ENCODE measurements around the gene MINDY1.

The MINDY1 gene

DNA sequence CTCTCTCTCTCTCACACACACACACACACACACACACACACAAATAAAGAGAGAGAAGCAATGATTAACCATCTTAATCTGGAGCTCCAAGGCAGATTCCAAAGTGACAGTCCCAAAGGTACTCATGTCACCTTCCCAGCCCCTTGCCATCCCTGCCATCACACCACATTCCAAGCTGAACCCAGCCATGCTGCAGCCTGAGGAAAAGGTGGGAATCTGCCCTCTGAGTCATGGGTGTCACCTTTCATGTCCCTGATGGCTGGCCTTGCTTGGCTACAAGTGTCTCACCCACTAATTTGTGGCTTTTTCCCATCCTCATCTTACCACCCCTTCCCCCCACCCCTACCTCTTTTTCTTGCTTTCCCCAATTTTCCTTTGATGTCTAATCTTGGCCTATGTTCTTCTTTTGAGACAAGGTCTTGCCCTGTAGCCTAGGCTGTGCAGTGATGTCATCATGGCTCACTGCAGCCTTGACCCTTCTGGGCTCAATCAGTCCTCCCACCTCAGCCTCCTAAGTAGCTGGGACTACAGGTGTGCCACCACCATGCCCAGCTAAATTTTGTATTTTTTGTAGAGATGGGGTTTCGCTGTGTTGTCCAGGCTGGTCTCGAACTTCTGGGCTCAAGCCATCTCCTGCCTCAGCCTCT, 21.4 kb downstream of the MINDY1 start:
- DNase-seq, result no peak

DNA sequence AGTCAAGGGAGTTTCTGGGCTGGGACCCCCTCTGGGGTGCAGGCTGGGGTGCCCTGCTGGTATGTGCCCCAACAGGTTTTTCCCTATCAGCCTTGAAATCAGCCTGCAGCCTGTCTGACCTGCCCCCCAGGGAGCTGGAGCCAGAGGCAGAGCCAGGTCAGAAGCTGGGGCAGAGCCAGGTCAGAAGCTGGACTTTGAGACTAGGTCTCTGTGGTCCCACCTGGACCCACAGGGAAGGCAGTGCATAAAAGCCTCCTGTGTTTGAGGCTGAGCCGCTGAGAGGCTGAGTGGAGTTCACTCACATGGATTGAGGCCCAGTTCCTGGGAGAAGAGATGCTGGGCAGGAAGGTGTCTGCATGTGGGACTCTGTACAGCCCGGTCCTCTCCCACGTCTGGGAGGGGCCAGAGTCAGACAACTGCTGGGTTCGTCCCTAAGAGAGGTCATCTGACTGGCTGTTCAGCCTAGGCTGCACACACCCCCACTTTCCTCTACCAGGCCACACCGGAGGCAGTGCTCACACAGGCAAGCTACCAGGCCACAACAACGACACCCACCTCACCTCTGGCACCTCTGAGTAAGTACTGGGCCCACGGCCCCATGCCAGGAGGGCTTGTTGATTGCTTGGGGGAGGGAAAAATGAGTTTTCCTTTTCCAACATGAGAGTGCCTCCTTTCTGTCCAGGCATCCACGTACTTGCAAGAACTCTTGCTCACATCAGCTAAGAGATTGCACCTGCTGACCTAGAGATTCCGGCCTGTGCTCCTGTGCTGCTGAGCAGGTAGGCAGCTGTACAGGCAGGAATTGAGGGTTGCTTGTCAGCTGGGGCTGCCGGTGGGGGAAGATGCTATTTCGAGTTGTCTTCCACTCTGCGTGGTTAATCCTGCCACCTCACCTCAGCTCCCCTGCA, 24.6 kb downstream of the MINDY1 start, which contains the start of gene ANXA9:
ANXA9 (plus strand) TSS at position 488 of the 908 bp plus-strand sequence. CDS start 814 bp downstream, outside the sequence.
- no peak for DNase-seq

GRCh38 chr1:150981177-150981804, 25.4 kb downstream of the MINDY1 start:
- no peak for DNase-seq

DNA sequence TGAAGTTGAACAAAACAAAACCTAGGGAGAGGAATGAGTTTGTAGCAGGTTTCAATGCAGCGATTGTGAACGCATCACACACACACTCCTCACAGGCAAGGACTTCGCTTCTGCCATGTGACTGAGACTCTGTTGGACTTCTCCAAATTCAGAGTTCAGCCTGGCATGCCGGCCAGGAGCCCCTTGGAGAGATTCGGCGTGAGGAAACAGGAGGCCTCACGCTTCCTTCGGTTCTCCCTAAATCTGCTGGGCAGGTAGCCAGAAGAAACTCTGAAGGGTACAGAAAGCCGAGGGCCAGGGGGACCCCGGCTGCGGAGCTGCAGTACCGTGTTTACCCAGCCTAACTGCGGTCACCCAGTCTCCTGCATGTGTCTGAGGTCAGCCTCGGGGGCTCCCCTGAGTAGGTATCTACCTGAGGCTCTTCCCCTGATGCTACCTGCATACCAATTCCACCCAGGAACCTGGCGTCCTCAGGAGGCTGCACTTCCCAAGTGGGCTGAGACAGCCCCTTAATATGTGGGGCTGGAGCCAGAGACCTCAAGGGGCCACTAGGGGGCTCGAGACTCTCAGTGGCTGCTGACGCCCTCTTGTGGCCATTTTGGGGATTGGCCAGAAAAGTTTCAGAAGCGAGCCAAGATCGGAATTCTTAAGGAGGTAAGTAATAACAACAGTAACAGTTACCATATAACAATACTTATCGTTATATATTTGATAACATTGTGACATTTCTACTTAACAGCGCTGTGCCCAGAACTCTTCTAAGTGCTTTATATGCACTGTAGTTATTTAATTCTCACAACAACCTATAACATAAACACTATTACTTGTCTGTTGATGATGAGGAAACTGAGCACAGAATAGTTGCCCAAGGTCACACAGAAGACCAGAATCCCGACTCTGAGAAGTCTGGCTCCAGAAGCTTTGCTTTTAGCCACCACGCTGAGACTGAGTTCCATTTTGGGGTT, 27.3 kb downstream of the MINDY1 start:
- peak; percentile 73 to 85 (median 76) for DNase-seq

GRCh38 chr1:150976879-150977694, 29.6 kb downstream of the MINDY1 start:
- peak; percentile 38 to 62 (median 55) for DNase-seq

- DNase-seq, result no peak
Observed at GRCh38 chr1:150976401-150976821, 30.3 kb downstream of the MINDY1 start.

GRCh38 chr1:150974580-150975478, 31.9 kb downstream of the MINDY1 start, which contains the start of gene CERS2:
Gene CERS2, minus strand, starts transcription at chr1:150974835. Its CDS starts 5,745 bp downstream, at chr1:150969090.
- peak; percentile 39 to 71 (median 56) for DNase-seq

GRCh38 chr1:150973836-150974579, 32.7 kb downstream of the MINDY1 start:
- DNase-seq, result peak in 1 of 4 experiments; percentile 24

GRCh38 chr1:150973258-150973835, 33.4 kb downstream of the MINDY1 start:
- no peak for DNase-seq

DNA sequence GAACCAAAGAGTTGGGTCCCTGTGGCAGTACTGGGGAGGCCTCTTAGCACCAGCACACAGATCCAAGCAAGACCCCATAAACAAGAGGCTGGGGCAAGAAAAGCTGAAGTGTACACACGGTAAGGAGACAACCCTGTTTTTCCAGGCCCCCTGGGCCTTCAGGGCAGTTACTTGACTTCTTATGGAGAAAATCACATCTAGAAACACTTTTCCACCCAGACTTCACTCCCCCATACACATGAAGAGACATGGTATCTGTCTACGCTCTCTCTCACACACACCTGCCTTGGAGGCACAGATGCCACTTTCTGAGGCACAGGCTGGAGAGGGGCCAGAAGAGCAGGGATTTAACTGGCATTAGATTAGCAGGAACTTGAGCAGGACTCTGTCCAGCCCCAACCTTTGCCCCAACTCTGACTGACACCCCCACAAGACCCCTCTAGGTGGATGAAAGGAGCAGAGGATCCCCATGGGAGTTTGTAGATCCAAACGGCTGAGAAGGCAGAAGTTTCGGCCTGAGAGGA, 34.2 kb downstream of the MINDY1 start:
- DNase-seq, result no peak

DNA sequence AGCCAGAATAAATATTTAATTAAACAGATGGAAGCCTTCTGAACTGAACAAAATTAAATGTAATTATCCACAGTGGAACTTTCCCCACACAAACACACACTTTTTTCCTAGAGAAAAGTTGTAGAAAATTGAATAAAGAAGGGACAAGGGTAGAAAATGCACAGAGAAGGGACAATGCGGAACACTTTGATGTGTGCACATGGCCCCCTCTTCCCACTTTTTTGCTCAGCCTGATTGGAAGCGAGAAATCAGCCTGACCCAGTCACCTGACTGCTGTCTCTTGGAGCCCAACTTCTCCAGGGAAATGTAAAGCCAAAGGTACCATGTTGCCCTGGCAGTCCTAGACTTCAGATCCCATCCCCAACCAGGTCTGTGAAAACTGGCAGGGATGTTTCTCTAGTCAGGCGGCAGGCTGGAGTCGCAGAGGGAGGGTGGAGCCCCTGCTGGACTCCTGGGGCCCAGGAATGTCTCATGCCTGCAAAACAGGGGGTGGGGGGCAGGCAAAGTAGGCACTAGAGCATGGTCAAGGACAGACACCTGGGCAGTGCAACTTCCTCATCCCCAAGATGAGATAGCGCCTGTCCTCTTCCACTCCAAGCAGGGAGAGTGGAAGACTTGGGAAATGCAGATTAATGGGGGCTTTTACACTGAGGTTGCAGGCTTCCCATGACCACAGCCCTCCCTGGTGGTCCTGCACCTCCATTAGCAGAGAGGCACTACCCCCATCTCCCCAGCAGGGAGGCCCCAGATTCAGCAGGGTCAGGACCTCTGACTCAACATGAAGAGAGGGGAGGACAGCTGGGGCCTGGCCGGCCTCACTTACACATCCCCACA, 34.9 kb downstream of the MINDY1 start:
- DNase-seq, result no peak

DNA sequence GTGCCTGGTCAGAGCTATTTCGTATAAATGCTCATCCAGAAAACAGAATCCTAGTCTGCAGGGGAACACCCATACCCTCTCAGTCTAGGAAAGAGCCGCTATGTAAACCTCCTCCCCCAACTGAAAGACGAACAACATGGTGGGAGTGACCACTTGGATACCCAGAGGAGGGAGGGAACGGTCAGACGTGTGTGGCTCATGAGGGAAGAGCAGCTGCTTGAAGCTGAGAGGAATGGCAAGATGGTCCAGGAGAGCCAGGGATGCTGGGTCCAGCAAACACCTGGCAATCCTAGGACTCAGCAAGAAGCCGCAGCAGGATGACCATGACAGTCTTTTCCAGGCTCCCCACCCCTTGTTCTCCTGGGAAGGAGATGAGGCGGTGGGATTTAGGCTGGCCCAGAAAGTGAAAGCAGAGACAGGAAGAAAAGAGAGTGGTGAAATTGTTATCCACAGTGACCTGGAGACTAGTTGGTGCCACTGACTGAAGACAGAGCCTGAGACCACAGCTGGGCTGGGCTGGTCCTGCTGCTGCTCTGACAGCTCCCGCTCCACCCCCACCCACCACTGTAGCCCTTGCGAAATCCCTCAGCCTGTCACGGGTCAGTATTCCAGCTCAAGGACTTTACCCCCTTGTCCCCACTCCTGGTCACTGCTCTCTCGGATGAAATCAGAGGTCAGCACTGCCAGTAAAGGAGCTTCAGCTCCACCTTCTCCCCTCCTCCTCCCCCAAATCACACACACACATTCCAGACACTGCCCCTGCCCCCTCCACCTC, 35.7 kb downstream of the MINDY1 start:
- no peak for DNase-seq

GRCh38 chr1:150969626-150970025, 37.1 kb downstream of the MINDY1 start:
- no peak for DNase-seq

- DNase-seq, result no peak
Observed at GRCh38 chr1:150968491-150968890, 38.2 kb downstream of the MINDY1 start.

- no peak for DNase-seq
Observed at GRCh38 chr1:150967936-150968335, 38.8 kb downstream of the MINDY1 start.

DNA sequence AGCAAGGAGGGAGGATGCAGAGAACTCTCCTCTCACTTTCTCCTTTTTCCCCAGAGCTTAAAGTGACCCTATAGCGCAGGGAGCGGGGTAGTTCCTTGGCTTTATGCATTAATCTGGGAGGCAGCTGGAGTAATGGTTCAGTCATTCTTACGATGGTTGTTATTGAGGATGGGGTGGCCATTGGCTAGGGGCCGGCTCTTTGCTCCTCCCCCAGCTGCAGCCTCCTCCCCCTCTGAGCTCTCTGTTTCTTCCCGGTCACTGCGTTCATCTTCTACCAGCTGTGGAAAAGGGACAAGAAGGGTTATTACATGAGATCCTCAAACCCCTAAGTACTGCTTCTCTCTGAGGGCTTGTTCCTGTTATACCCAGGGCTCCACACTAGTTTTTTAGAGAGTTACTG, 40.7 kb downstream of the MINDY1 start:
- DNase-seq, result no peak

- no peak for DNase-seq
Observed at GRCh38 chr1:150965605-150966004, 41.1 kb downstream of the MINDY1 start.

All from activated CD4-positive, CD25-positive, alpha-beta regulatory T cell (primary cell).